Peyer's patch (tissue), 4 donors: Measurements from ENCODE around the gene UGT1A3.

Experiments used
- POLR2A ChIP-seq, 2 donors: fragments of 450-650 bp; IDR thresholded peaks; one replicate each; pipeline ENCODE4 v1.5.1; 2017; ENCODE audit warnings: antibody characterized with exemption in 2 of 2, mild to moderate bottlenecking in 2 of 2, moderate library complexity in 2 of 2
- TF ChIP-seq, protein P1 (sequence below), 6 experiments: fragments of 450-650 bp in 4 of 6; fragments of 200-600 bp in 2 of 6; sonication (generic) in 1 of 6; IDR thresholded peaks; one replicate each; pipeline ENCODE4 v1.5.1; 2017 to 2019; ENCODE audit warnings: antibody characterized with exemption in 6 of 6, mild to moderate bottlenecking in 3 of 6, moderate library complexity in 1 of 6

GRCh38 chr2:233811732-233812131 lies 82.9 kb downstream of the UGT1A3 start:
- TF ChIP-seq, protein P1, sequence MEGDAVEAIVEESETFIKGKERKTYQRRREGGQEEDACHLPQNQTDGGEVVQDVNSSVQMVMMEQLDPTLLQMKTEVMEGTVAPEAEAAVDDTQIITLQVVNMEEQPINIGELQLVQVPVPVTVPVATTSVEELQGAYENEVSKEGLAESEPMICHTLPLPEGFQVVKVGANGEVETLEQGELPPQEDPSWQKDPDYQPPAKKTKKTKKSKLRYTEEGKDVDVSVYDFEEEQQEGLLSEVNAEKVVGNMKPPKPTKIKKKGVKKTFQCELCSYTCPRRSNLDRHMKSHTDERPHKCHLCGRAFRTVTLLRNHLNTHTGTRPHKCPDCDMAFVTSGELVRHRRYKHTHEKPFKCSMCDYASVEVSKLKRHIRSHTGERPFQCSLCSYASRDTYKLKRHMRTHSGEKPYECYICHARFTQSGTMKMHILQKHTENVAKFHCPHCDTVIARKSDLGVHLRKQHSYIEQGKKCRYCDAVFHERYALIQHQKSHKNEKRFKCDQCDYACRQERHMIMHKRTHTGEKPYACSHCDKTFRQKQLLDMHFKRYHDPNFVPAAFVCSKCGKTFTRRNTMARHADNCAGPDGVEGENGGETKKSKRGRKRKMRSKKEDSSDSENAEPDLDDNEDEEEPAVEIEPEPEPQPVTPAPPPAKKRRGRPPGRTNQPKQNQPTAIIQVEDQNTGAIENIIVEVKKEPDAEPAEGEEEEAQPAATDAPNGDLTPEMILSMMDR (IDR thresholded peaks at IDR 0.05) = no peak
- no peak for TF ChIP-seq POLR2A (IDR thresholded peaks at IDR 0.05)
